ENCODE results near the gene CCDC57.

Gene CCDC57

DNA sequence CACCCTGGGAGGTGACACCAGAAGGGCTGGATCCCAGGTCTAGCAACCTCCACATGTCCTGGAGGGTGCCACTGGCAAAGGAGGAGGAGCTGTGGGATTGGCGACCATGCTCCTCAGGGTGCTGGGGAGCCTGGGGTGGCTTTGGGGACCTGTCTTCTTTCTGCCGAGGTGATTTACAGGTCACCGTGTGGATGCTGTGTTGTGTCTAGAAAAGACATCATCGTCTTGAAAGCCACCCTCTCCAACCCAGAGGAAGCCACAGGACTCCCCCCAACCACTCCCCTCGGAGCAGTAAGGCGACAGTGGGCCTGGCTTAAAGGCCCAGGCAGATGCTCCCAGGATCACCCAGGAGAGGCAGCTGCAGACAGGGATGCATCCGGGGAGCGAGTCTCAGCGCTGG is 84.9 kb downstream of the CCDC57 start:
- Histone ChIP-seq H3K4me1 (ENCODE audit: insufficient read depth, low read length) (no peaks in the 10 kb centered on the region), H3K36me3 (ENCODE audit: insufficient read depth, low read length) (no peaks in the 10 kb centered on the region), H3K9me3 (ENCODE audit: control insufficient read depth, insufficient read depth, low read length) (no peaks in the 10 kb centered on the region), H3K9ac (ENCODE audit: low read depth, low read length) (no peak overlapping the region)

DNA sequence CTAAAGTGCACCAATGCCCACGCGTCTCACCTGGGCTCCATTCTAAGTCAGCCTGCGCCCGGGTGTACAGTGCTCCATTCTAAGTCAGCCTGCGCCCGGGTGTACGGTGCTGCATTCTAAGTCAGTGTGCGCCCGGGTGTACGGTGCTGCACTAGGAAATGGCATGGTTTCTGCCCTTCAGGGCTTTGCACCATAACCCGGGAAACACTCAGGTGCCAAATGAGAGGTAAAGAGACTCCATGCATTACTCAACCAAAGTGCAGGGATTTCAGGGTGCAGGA is 85.4 kb downstream of the CCDC57 start:
- Histone ChIP-seq H3K9ac (ENCODE audit: low read depth, low read length) (no peak overlapping the region), H3K9me3 (ENCODE audit: control insufficient read depth, insufficient read depth, low read length) (no peaks in the 10 kb centered on the region)

DNA sequence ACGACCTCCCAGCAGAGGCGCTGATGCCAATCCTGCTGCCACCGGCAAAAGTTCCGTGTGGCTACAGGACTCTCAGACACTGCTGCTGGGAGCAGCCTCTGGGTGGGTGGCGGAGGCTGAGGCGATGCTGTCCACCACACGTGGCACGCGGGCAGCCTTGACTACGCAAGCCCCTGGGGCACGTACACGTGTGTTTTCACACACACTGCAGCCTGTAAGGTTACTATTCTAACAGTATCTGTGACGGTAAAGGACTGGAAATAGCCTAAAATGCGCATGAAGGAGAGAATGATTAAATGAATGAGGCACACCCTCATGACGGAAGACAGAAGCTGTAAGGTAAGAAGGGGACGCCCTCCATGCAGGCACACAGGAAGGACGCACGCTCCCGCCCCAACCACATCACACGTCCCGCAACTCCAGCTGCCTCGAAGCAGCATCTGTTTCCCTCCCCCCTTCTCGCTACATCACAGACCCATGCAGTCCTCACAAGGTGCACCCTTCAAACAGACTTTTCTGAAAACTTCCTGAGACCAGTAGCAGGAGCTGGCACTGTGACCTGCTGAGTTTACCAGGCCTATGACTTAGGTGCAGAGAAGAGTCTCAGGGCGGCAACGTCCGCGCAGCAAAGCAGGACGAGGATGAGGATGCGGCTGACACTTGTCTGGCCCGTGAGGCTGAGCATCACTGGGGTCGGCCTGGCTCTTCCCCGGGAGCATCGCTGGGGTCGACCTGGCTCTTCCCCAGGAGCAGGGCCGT is 85.9 kb downstream of the CCDC57 start:
- no peaks in the 10 kb centered on the region for H3K36me3 ChIP-seq (ENCODE audit: insufficient read depth, low read length)
- no peaks in the 10 kb centered on the region for H3K4me1 ChIP-seq (ENCODE audit: insufficient read depth, low read length)
- H3K9ac ChIP-seq (ENCODE audit: low read depth, low read length), result no peak overlapping the region
- H3K9me3 ChIP-seq (ENCODE audit: control insufficient read depth, insufficient read depth, low read length), result no peaks in the 10 kb centered on the region

More for the DNA sequence above, 85.4 kb downstream of the CCDC57 start:
- no peaks in the 10 kb centered on the region for H3K4me1 ChIP-seq (ENCODE audit: insufficient read depth, low read length)
- no peaks in the 10 kb centered on the region for H3K36me3 ChIP-seq (ENCODE audit: insufficient read depth, low read length)

DNA sequence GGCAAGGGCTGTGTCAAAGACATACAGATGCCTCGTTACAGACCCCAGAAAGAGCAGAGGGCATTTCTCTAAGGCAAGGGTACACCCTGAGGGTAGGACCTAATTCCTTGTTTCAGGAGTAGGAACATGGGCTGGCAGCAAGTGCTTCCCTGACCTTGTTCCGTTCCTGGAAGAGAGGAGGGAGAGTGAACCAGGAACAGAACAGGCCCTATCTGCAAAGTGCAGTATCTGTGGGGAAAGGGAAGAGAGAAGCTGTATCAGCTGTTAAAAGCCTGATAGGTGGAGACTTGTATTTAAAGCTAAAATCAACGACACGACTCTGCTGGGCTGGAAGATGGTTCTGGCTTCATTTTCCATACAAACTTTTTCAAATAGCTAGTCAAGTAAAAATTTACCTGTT is 88.5 kb downstream of the CCDC57 start:
- Histone ChIP-seq H3K4me1 (ENCODE audit: insufficient read depth, low read length) (peaks cover 5% of the 10 kb centered on the region), H3K36me3 (ENCODE audit: insufficient read depth, low read length) (no peaks in the 10 kb centered on the region), H3K9ac (ENCODE audit: low read depth, low read length) (no peak overlapping the region), H3K9me3 (ENCODE audit: control insufficient read depth, insufficient read depth, low read length) (no peaks in the 10 kb centered on the region)

DNA sequence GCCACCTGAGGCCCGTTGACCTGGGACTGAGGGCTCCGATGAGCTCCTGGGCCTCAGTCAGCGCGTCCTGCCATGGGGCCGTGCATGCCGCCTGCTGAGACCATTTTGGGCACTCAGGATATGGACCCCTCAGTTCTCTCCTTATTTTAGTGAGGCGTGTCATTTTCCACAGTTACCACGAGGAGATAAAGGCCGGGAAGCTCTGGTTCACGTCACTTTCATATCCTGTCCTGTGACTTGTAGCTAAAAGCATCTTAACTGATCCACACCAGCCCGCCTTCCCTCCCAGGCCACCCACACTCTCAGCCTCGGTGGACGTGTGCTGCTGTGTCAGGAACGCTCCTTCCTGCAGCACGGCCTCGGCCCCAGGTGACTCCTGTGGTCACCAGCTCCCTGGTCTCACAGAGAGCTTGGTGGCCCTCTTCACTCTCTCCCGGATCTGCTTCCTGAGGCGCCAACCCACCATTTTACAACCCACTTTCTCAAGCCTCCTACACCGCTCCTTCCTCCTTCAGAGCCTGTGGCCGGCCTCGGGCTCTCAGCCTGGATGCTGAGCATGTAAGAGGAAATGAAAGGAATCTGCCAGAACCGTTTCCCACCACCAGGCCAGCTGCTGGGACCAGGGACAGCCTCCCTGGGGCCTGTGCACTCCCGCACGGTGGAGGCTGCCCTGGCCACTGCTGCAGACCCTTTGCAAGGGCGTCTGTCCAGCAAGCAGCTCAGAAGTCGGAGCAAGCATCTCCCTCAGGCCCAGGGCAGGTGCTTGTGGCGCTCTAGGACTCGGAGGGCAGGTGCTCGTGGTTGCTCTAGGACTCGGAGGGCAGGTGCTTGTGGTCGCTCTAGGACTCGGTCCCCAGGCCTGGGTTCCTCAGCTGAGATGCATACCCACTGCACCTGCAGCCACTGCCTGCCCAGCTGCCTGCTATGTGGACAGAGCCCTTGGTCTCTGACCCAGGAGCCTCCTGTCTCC is 90.7 kb downstream of the CCDC57 start:
- no peaks in the 10 kb centered on the region for H3K36me3 ChIP-seq (ENCODE audit: insufficient read depth, low read length)
- no peak overlapping the region for H3K9ac ChIP-seq (ENCODE audit: low read depth, low read length)
- H3K9me3 ChIP-seq (ENCODE audit: control insufficient read depth, insufficient read depth, low read length), result no peaks in the 10 kb centered on the region
- H3K4me1 ChIP-seq (ENCODE audit: insufficient read depth, low read length), result peaks cover 24% of the 10 kb centered on the region

DNA sequence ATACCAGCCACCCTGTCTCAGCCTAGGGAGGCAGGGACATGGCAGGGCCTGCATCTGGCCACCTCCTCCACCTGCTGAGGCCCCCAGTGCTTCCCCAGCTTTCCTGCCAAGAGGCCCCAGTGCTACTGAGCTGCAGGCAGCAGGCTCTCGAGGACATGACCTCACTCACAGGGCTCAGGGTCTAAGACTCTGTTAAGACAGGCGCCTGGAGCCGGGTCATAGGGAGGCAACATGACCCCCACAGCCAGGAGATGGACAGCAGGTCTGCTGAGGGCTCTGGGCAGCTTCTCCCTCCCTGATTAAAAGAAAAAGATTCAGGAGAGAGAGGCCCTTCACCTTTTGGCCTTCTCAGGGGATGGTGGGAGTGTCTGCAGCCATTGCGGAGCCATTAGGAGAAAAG is 91.4 kb downstream of the CCDC57 start:
- H3K9ac ChIP-seq (ENCODE audit: low read depth, low read length), result no peak overlapping the region
- H3K36me3 ChIP-seq (ENCODE audit: insufficient read depth, low read length), result no peaks in the 10 kb centered on the region
- peaks cover 31% of the 10 kb centered on the region for H3K4me1 ChIP-seq (ENCODE audit: insufficient read depth, low read length)
- no peaks in the 10 kb centered on the region for H3K9me3 ChIP-seq (ENCODE audit: control insufficient read depth, insufficient read depth, low read length)

DNA sequence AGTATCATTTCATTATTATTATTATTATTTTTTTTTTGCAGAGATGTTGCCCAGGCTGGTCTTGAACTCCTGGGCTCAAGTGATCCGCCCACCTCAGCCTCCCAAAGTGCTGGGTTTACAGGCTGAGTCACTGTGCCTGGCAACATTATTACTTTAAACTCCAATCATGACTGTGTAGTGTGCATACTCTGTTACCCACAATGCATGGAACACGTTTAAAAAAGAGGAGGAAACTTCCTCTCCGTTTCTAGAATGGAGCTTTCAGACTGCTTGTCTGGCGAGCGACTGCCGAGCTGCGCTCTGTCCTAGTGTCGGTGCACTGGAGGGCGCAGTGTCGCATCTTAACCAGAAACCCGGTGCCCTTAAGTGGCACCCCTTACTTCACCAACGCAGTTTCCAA is 92.5 kb downstream of the CCDC57 start:
- no peak overlapping the region for H3K9ac ChIP-seq (ENCODE audit: low read depth, low read length)
- H3K4me1 ChIP-seq (ENCODE audit: insufficient read depth, low read length), result peaks cover 33% of the 10 kb centered on the region
- H3K9me3 ChIP-seq (ENCODE audit: control insufficient read depth, insufficient read depth, low read length), result no peaks in the 10 kb centered on the region
- H3K36me3 ChIP-seq (ENCODE audit: insufficient read depth, low read length), result no peaks in the 10 kb centered on the region

DNA sequence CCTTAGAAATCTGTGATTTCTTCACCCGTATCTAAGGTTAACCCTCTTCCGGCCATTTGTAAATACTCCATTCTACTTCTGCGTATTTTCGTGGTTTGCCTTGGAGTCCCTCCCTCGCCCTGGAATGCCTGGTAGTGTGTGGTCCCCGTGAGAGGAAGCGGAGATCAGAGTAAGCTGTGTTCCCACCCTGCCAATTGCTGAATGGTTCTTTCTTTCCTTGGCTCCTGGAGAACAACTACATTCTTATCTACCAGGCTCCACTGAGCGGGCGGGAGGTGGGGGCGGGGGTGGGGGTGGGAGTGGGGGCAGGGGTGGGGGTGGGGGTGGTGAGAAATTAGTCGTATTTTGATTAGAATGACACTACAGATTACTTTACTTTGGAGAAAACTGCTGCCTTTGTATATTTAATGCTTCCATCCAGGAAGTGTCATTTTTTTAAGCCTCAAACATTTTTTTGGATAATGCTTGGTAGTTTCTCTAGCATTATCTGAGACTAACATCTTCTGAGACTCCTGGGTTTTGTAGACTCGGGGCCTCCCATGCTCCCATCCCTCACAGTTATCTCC is 93.7 kb downstream of the CCDC57 start:
- no peak overlapping the region for H3K9ac ChIP-seq (ENCODE audit: low read depth, low read length)
- H3K36me3 ChIP-seq (ENCODE audit: insufficient read depth, low read length), result no peaks in the 10 kb centered on the region
- H3K9me3 ChIP-seq (ENCODE audit: control insufficient read depth, insufficient read depth, low read length), result no peaks in the 10 kb centered on the region
- peaks cover 33% of the 10 kb centered on the region for H3K4me1 ChIP-seq (ENCODE audit: insufficient read depth, low read length)

DNA sequence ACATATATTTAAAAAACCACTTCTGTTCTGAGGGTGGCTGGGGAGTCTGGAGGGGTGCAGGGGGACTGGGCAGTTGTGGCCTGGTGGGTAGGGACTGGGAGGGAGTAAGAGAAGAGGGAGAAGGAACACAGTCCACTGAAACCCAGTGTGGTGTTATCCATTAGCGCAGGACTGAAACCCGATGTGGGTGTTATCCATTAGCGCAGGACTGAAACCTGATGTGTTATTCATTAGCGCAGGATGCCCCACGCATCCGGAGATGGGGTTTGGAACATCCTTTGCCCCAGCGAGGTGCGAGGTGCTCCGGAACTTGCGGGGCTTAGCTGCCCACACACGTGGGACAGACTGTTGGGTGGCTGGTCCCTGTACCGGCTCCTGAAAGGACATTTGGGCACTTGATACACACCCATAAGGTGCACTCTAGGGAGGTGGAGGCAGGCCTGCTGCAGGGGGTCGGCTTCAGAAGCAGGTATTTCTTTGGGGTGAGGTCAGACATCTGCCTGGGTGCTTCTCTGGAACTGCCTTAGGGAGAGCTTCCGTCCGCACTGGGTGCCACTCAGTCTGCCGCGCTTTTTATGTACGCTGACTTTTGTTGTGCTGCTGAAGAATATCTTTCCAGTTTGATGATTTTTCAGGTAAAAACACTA is 94.4 kb downstream of the CCDC57 start:
- Histone ChIP-seq H3K36me3 (ENCODE audit: insufficient read depth, low read length) (no peaks in the 10 kb centered on the region), H3K9me3 (ENCODE audit: control insufficient read depth, insufficient read depth, low read length) (no peaks in the 10 kb centered on the region), H3K4me1 (ENCODE audit: insufficient read depth, low read length) (peaks cover 33% of the 10 kb centered on the region), H3K9ac (ENCODE audit: low read depth, low read length) (no peak overlapping the region)

DNA sequence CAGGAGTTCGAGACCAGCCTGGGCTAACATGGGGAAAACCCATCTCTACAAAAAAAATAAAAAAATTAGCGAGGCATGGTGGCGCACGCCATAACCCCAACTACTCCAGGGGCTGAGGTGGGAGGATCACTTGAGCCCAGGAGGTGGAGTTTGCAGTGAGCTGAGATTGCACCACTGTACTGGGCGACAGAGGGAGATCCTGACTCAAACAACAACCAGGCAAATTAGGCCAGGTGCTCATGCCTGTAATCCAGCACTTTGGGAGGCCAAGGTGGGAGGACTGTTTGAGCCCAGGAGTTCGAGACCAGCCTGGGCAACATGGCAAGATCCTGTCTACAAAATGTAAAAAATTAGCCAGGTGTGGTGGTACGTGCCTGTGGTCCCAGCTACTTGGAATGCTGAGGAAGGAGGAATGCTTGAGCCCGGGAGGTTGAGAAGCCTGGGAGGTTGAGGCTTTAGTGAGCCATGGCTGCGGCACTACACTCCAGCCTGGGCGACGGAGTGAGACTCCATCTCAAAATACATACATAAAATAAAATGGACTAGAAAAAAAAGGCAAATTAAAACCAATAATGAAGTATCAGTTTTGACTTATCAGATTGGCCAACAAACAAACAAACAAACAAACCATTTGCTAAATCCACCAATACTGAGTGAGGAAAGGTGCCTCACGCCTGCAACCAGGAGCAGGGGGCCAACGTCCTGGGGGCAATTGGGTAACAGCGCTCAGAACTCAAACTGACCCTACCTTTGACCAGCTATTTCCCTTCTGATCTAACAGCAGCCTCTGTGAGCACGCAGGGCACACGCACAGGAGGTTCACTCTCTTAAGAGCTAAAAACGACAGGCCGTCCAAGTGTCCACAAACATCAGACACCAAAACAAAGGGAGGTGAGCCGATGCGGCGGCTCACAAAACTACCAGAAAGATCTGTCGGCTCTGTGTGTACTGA is 95.2 kb downstream of the CCDC57 start:
- Histone ChIP-seq H3K4me1 (ENCODE audit: insufficient read depth, low read length) (peaks cover 33% of the 10 kb centered on the region), H3K36me3 (ENCODE audit: insufficient read depth, low read length) (no peaks in the 10 kb centered on the region), H3K9me3 (ENCODE audit: control insufficient read depth, insufficient read depth, low read length) (no peaks in the 10 kb centered on the region), H3K9ac (ENCODE audit: low read depth, low read length) (no peak overlapping the region)

DNA sequence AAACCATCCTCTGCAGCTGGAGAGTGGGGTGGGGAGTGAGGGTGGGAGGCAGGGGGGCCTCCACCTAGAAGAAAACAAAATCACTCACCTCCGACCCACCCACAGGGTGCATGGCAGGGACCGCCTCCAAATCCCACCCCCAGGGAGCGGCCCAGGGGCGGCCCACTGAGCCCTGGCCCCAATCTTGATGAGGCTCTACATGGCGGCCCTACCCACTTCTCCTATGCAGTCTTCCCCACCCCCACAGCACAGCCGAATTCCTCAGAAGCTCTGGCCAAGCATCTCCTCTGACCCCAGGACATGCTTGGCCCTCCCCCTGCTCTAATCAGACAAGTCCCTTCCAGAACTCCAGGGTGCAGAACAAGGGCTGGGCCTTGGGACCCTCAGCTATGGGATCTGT is 96.4 kb downstream of the CCDC57 start:
- H3K4me1 ChIP-seq (ENCODE audit: insufficient read depth, low read length), result peaks cover 33% of the 10 kb centered on the region
- no peaks in the 10 kb centered on the region for H3K9me3 ChIP-seq (ENCODE audit: control insufficient read depth, insufficient read depth, low read length)
- H3K9ac ChIP-seq (ENCODE audit: low read depth, low read length), result no peak overlapping the region
- no peaks in the 10 kb centered on the region for H3K36me3 ChIP-seq (ENCODE audit: insufficient read depth, low read length)

DNA sequence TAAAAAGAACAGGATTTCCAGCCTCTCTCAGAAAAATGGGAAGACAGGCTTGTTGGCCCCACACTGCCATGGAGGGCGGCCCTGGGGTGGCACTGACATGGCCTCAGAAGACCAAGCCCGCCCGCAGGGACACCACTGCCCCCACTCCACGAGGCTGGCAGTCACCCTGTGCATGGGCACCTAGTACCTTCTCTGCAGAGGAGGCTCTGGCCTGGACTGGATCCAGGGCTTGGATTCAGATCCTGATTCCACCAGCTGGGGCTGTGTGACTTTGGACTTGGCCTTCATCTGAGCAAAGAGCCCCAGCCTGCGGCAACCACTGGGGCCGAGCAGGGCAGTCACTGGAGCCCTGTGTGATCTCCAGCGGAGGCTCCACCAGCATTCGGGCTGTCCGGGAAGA is 97.8 kb downstream of the CCDC57 start:
- H3K4me1 ChIP-seq (ENCODE audit: insufficient read depth, low read length), result peaks cover 33% of the 10 kb centered on the region

DNA sequence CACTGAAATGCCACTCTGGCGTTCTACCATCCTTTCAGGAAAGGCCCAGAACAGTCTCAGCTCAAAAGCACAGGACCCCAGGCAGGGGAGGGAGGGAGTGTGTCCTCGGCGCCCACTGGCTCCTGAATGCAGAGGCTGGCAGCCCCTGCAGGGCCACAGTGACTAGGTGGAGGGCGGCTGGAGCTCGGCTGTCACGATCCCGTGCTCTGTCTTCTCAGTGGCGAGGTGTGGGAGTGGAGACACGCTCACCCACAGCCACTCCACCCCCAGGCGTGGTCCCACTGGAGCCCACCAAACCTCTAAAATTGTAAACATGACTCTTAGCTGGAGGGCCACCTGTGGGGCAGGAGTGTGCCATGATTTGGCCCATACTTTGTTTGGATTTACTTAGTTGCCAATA is 98.2 kb downstream of the CCDC57 start:
- Histone ChIP-seq H3K9ac (ENCODE audit: low read depth, low read length) (no peak overlapping the region), H3K9me3 (ENCODE audit: control insufficient read depth, insufficient read depth, low read length) (no peaks in the 10 kb centered on the region), H3K36me3 (ENCODE audit: insufficient read depth, low read length) (no peaks in the 10 kb centered on the region), H3K4me1 (ENCODE audit: insufficient read depth, low read length) (peaks cover 31% of the 10 kb centered on the region)

More for the DNA sequence above, 97.8 kb downstream of the CCDC57 start:
- H3K9ac ChIP-seq (ENCODE audit: low read depth, low read length), result no peak overlapping the region
- H3K36me3 ChIP-seq (ENCODE audit: insufficient read depth, low read length), result no peaks in the 10 kb centered on the region
- H3K9me3 ChIP-seq (ENCODE audit: control insufficient read depth, insufficient read depth, low read length), result no peaks in the 10 kb centered on the region
